ENCODE measurements around the gene ATP11A.
"Not testable (repeated sequence)": the region's sequence is repeated elsewhere in the genome, so short reads cannot be mapped to it uniquely, and the experiment has no call there.

ATP11A gene

GRCh38 chr13:112669881-112670499, 19.8 kb upstream of the ATP11A start:
- Histone ChIP-seq H3K27me3 (replicated peaks; ENCODE audit: control insufficient read depth, insufficient read depth, low read length, poor library complexity, severe bottlenecking) (no peaks in the 10 kb centered on the region), H3K36me3 (ENCODE audit: control insufficient read depth, insufficient read depth, low read length) (no peaks in the 10 kb centered on the region), H3K9me3 (ENCODE audit: control insufficient read depth, low read length) (no peaks in the 10 kb centered on the region), H3K4me1 (ENCODE audit: control insufficient read depth, insufficient read depth, low read length, poor library complexity, severe bottlenecking) (peaks cover 8% of the 10 kb centered on the region), H3K27ac (ENCODE audit: insufficient read depth, low read length, poor library complexity, severe bottlenecking) (no peak overlapping the region), H3K4me3 (ENCODE audit: insufficient read depth, low read depth, low read length, poor library complexity, severe bottlenecking) (no peak overlapping the region)
- DNase-seq = no peak

- Histone ChIP-seq H3K9me3 (ENCODE audit: control insufficient read depth, low read length) (no peaks in the 10 kb centered on the region), H3K4me1 (ENCODE audit: control insufficient read depth, insufficient read depth, low read length, poor library complexity, severe bottlenecking) (peaks cover 8% of the 10 kb centered on the region), H3K36me3 (ENCODE audit: control insufficient read depth, insufficient read depth, low read length) (no peaks in the 10 kb centered on the region), H3K4me3 (ENCODE audit: insufficient read depth, low read depth, low read length, poor library complexity, severe bottlenecking) (no peak overlapping the region), H3K27ac (ENCODE audit: insufficient read depth, low read length, poor library complexity, severe bottlenecking) (no peak overlapping the region), H3K27me3 (replicated peaks; ENCODE audit: control insufficient read depth, insufficient read depth, low read length, poor library complexity, severe bottlenecking) (no peaks in the 10 kb centered on the region)
- DNase-seq = no peak
Measured at GRCh38 chr13:112670864-112671263, 19.0 kb upstream of the ATP11A start.

- Histone ChIP-seq H3K9me3 (ENCODE audit: control insufficient read depth, low read length) (no peaks in the 10 kb centered on the region), H3K27me3 (replicated peaks; ENCODE audit: control insufficient read depth, insufficient read depth, low read length, poor library complexity, severe bottlenecking) (no peaks in the 10 kb centered on the region), H3K36me3 (ENCODE audit: control insufficient read depth, insufficient read depth, low read length) (no peaks in the 10 kb centered on the region), H3K4me1 (ENCODE audit: control insufficient read depth, insufficient read depth, low read length, poor library complexity, severe bottlenecking) (peaks cover 8% of the 10 kb centered on the region), H3K27ac (ENCODE audit: insufficient read depth, low read length, poor library complexity, severe bottlenecking) (no peak overlapping the region), H3K4me3 (ENCODE audit: insufficient read depth, low read depth, low read length, poor library complexity, severe bottlenecking) (no peak overlapping the region)
- no peak for DNase-seq
Measured at GRCh38 chr13:112671359-112671758, 18.5 kb upstream of the ATP11A start.

GRCh38 chr13:112672651-112673284, 17.1 kb upstream of the ATP11A start:
- H3K9me3 ChIP-seq (ENCODE audit: control insufficient read depth, low read length) = no peaks in the 10 kb centered on the region
- H3K36me3 ChIP-seq (ENCODE audit: control insufficient read depth, insufficient read depth, low read length) = no peaks in the 10 kb centered on the region
- DNase-seq = no peak
- no peak overlapping the region for H3K27ac ChIP-seq (ENCODE audit: insufficient read depth, low read length, poor library complexity, severe bottlenecking)
- no peaks in the 10 kb centered on the region for H3K27me3 ChIP-seq (replicated peaks; ENCODE audit: control insufficient read depth, insufficient read depth, low read length, poor library complexity, severe bottlenecking)
- peaks cover 8% of the 10 kb centered on the region for H3K4me1 ChIP-seq (ENCODE audit: control insufficient read depth, insufficient read depth, low read length, poor library complexity, severe bottlenecking)
- no peak overlapping the region for H3K4me3 ChIP-seq (ENCODE audit: insufficient read depth, low read depth, low read length, poor library complexity, severe bottlenecking)

- no peaks in the 10 kb centered on the region for H3K36me3 ChIP-seq (ENCODE audit: control insufficient read depth, insufficient read depth, low read length)
- H3K27ac ChIP-seq (ENCODE audit: insufficient read depth, low read length, poor library complexity, severe bottlenecking) = no peak overlapping the region
- DNase-seq = no peak
- H3K4me3 ChIP-seq (ENCODE audit: insufficient read depth, low read depth, low read length, poor library complexity, severe bottlenecking) = no peak overlapping the region
- H3K9me3 ChIP-seq (ENCODE audit: control insufficient read depth, low read length) = no peaks in the 10 kb centered on the region
- no peaks in the 10 kb centered on the region for H3K27me3 ChIP-seq (replicated peaks; ENCODE audit: control insufficient read depth, insufficient read depth, low read length, poor library complexity, severe bottlenecking)
- H3K4me1 ChIP-seq (ENCODE audit: control insufficient read depth, insufficient read depth, low read length, poor library complexity, severe bottlenecking) = peaks cover 8% of the 10 kb centered on the region
Measured at GRCh38 chr13:112674412-112675365, 15.1 kb upstream of the ATP11A start.

GRCh38 chr13:112675366-112675756, 14.5 kb upstream of the ATP11A start:
- DNase-seq = no peak
- H3K9me3 ChIP-seq (ENCODE audit: control insufficient read depth, low read length) = no peaks in the 10 kb centered on the region
- no peak overlapping the region for H3K4me3 ChIP-seq (ENCODE audit: insufficient read depth, low read depth, low read length, poor library complexity, severe bottlenecking)
- no peaks in the 10 kb centered on the region for H3K36me3 ChIP-seq (ENCODE audit: control insufficient read depth, insufficient read depth, low read length)
- no peak overlapping the region for H3K27ac ChIP-seq (ENCODE audit: insufficient read depth, low read length, poor library complexity, severe bottlenecking)
- H3K27me3 ChIP-seq (replicated peaks; ENCODE audit: control insufficient read depth, insufficient read depth, low read length, poor library complexity, severe bottlenecking) = no peaks in the 10 kb centered on the region
- peaks cover 8% of the 10 kb centered on the region for H3K4me1 ChIP-seq (ENCODE audit: control insufficient read depth, insufficient read depth, low read length, poor library complexity, severe bottlenecking)

GRCh38 chr13:112677421-112677962, 12.3 kb upstream of the ATP11A start:
- H3K27ac ChIP-seq (ENCODE audit: insufficient read depth, low read length, poor library complexity, severe bottlenecking); H3K4me3 ChIP-seq (ENCODE audit: insufficient read depth, low read depth, low read length, poor library complexity, severe bottlenecking); H3K4me1 ChIP-seq (ENCODE audit: control insufficient read depth, insufficient read depth, low read length, poor library complexity, severe bottlenecking); H3K9me3 ChIP-seq (ENCODE audit: control insufficient read depth, low read length); H3K36me3 ChIP-seq (ENCODE audit: control insufficient read depth, insufficient read depth, low read length); DNase-seq; H3K27me3 ChIP-seq (replicated peaks; ENCODE audit: control insufficient read depth, insufficient read depth, low read length, poor library complexity, severe bottlenecking): not testable (repeated sequence)

GRCh38 chr13:112679381-112679780, 10.5 kb upstream of the ATP11A start:
- DNase-seq = no peak
- Histone ChIP-seq H3K27ac (ENCODE audit: insufficient read depth, low read length, poor library complexity, severe bottlenecking) (no peak overlapping the region), H3K4me1 (ENCODE audit: control insufficient read depth, insufficient read depth, low read length, poor library complexity, severe bottlenecking) (peaks cover 3% of the 10 kb centered on the region), H3K27me3 (replicated peaks; ENCODE audit: control insufficient read depth, insufficient read depth, low read length, poor library complexity, severe bottlenecking) (no peaks in the 10 kb centered on the region), H3K4me3 (ENCODE audit: insufficient read depth, low read depth, low read length, poor library complexity, severe bottlenecking) (no peak overlapping the region), H3K36me3 (ENCODE audit: control insufficient read depth, insufficient read depth, low read length) (no peaks in the 10 kb centered on the region), H3K9me3 (ENCODE audit: control insufficient read depth, low read length) (no peaks in the 10 kb centered on the region)

GRCh38 chr13:112679932-112680677, 9.7 kb upstream of the ATP11A start:
- no peaks in the 10 kb centered on the region for H3K9me3 ChIP-seq (ENCODE audit: control insufficient read depth, low read length)
- DNase-seq = no peak
- no peak overlapping the region for H3K4me3 ChIP-seq (ENCODE audit: insufficient read depth, low read depth, low read length, poor library complexity, severe bottlenecking)
- no peaks in the 10 kb centered on the region for H3K27me3 ChIP-seq (replicated peaks; ENCODE audit: control insufficient read depth, insufficient read depth, low read length, poor library complexity, severe bottlenecking)
- no peaks in the 10 kb centered on the region for H3K4me1 ChIP-seq (ENCODE audit: control insufficient read depth, insufficient read depth, low read length, poor library complexity, severe bottlenecking)
- H3K27ac ChIP-seq (ENCODE audit: insufficient read depth, low read length, poor library complexity, severe bottlenecking) = no peak overlapping the region
- no peaks in the 10 kb centered on the region for H3K36me3 ChIP-seq (ENCODE audit: control insufficient read depth, insufficient read depth, low read length)
